ENCODE results near the gene FBXO42.

DNA sequence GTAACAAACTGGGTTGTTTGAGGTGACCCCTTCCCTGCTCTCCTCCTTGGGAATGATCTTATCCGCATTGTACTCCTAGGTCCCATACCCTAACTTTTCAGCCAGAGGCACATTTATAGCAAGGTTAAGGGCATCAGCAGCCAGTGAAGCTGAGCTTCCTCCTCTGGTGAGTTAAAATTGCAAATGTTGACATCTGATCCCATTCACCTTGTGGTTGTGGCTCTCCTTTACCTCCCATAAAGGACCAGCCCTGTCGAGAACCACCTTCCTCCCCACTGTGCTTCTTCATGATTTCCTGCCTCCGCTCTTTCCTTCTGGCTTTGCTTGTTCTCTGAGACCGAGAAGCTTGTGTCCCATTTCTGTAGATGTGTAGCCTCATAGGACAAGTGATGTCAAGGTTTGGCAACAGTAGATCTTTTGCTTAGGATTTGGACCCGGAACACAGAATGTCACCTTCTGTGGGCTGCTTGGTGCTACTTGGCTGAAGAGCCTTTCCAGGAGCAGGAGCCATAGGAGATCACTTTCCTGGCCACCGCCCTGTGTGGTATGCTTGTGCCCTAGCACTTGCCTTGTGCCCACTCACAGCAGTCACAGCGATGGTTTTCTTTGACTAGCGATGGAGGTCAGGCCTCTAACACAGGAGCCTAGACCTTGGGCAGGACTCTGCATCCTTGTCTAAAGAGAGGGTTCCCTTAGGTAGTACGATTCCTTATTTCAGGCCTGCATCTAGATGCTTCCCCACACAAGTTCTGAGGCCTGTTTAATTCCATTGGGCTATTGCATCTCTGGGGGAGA is 33.6 kb upstream of the FBXO42 start:
- TF ChIP-seq TAF1 (IDR thresholded peaks at IDR 0.05; ENCODE audit: borderline replicate concordance, low read depth, low read length) (no peak), POLR2A (IDR thresholded peaks at IDR 0.05; ENCODE audit: low read depth, low read length) (no peak)

Measured in GM12892 (cell line).